Kidney (tissue), 14 donors: ENCODE results near the gene DENND4C. TPM values are rescaled to one million over a fixed set of nuclear protein-coding genes. Genes with fewer than 3 reads are reported as not detected.

Experiments used
- DNase-seq, 5 donors: peaks; one replicate each; pipeline ENCODE4 v3.0.0-alpha.2; 2013 to 2020
- FAIRE-seq: peaks from 2 replicates; lab custom pipeline; 2012; peaks lifted over from hg19 to GRCh38; lab: Jason Lieb, UNC
- H3K27ac ChIP-seq, 2 donors: one replicate each; pipeline ENCODE4 v1.7.0; 2013; ENCODE audit warnings: low read depth in 2 of 2, low read length in 2 of 2, inconsistent platforms in 1 of 2
- H3K27me3 ChIP-seq: one replicate; pipeline ENCODE4 v1.7.1; 2013; ENCODE audit warnings: low read length, inconsistent platforms; ENCODE audit not compliant: control insufficient read depth, insufficient read depth
- H3K36me3 ChIP-seq, 3 donors: one replicate each; pipeline versions ENCODE4 v1.7.0 to v1.7.1; 2013; ENCODE audit warnings: low read length in 3 of 3, control low read depth in 1 of 3, inconsistent platforms in 1 of 3; ENCODE audit not compliant: insufficient read depth in 3 of 3, control insufficient read depth in 2 of 3
- H3K4me1 ChIP-seq, 3 donors: one replicate each; pipeline versions ENCODE4 v1.7.0 to v1.7.1; 2013; ENCODE audit warnings: low read length in 3 of 3, inconsistent platforms in 1 of 3, low read depth in 1 of 3; ENCODE audit not compliant: control insufficient read depth in 2 of 3, insufficient read depth in 2 of 3
- H3K4me3 ChIP-seq, 3 donors: one replicate each; pipeline versions ENCODE4 v1.7.0 to v1.8.1; 2013; ENCODE audit warnings: low read length in 3 of 3, control low read depth in 1 of 3, inconsistent platforms in 1 of 3
- H3K9ac ChIP-seq, 3 donors: one replicate each; pipeline versions ENCODE4 v1.7.0 to v1.7.1; 2013; ENCODE audit warnings: low read length in 3 of 3, control low read depth in 1 of 3, inconsistent platforms in 1 of 3
- H3K9me3 ChIP-seq, 3 donors: one replicate each; pipeline versions ENCODE4 v1.7.0 to v1.7.1; 2013; ENCODE audit warnings: low read length in 3 of 3, control low read depth in 1 of 3, inconsistent platforms in 1 of 3; ENCODE audit not compliant: control insufficient read depth in 2 of 3, insufficient read depth in 1 of 3
- intact Hi-C: fragments of 100-400 bp; cut with DNase I; formaldehyde crosslinking; loops from one replicate; pipeline ENCODE4 v1.11.1; 2022
- polyA plus RNA-seq: library from polyadenylated mRNA; stranded (reverse); fragments of 350-450 nt; fragmentation: Illumina TruSeq; extraction: RNeasy Lipid Tissue Mini Kit (QIAGEN cat#74804); gene quantifications from one replicate; pipeline ENCODE4 v1.2.3, GENCODE V29; 2014; ENCODE audit warnings: low read depth, low replicate concordance; ENCODE audit not compliant: insufficient read depth
- total RNA-seq: library from RNA; stranded (reverse); fragmentation: NEBNext Ultra II Directional; extraction: Animal tissue kit (Norgen Biotek cat#: 25700); gene quantifications from one replicate; pipeline ENCODE4 v1.2.1, GENCODE V29; 2021
- TF ChIP-seq, protein P1 (sequence below): IDR thresholded peaks from 3 replicates; pipeline ENCODE4 v1.5.1; 2012; ENCODE audit warnings: mild to moderate bottlenecking, moderate library complexity, borderline replicate concordance; ENCODE audit not compliant: insufficient read depth; ENCODE audit errors: extremely low read depth
- donor health status: control.
- donor health status: control.
- donor health status: control.
- donor health status: control.
- donor health status: control.
- donor health status: DM: yes; HTN: yes; CAD: no.
- donor health status: Normal renal cell carcinoma (clear cell type).

Gene DENND4C
- total and polyA plus RNA-seq, 2 donors from 2014 or later, result 6.2 to 59.5 TPM

DNA sequence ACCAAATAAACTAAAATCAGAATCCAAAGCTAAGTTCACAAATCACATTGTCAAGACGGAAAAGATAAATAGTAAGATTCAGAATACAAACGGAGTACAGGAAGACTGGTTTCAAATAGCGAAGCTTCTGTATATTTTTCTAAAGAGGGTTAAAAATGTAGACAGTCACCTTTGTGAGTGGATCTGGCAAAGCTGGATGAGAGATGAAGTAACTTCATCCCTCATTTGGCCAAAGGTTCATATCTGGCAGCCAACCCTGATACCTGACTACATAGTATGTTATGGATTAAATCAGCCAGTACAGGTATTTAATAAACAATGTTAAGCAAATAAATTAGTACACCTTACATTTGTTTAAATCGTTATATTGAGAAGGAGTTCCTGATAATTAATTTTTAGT lies 21.3 kb upstream of the DENND4C start:
- Histone ChIP-seq H3K9me3 (no peaks in the 10 kb centered on the region), H3K36me3 (no peaks in the 10 kb centered on the region), H3K4me1 (no peaks in the 10 kb centered on the region), H3K27me3 (no peaks in the 10 kb centered on the region), H3K9ac (no peak overlapping the region), H3K4me3 (no peak overlapping the region), H3K27ac (no peak overlapping the region)
- intact Hi-C loops, result no loop called here
- TF ChIP-seq, protein P1, sequence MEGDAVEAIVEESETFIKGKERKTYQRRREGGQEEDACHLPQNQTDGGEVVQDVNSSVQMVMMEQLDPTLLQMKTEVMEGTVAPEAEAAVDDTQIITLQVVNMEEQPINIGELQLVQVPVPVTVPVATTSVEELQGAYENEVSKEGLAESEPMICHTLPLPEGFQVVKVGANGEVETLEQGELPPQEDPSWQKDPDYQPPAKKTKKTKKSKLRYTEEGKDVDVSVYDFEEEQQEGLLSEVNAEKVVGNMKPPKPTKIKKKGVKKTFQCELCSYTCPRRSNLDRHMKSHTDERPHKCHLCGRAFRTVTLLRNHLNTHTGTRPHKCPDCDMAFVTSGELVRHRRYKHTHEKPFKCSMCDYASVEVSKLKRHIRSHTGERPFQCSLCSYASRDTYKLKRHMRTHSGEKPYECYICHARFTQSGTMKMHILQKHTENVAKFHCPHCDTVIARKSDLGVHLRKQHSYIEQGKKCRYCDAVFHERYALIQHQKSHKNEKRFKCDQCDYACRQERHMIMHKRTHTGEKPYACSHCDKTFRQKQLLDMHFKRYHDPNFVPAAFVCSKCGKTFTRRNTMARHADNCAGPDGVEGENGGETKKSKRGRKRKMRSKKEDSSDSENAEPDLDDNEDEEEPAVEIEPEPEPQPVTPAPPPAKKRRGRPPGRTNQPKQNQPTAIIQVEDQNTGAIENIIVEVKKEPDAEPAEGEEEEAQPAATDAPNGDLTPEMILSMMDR, result no peak
- DNase-seq (no peak), FAIRE-seq (no peak)

DNA sequence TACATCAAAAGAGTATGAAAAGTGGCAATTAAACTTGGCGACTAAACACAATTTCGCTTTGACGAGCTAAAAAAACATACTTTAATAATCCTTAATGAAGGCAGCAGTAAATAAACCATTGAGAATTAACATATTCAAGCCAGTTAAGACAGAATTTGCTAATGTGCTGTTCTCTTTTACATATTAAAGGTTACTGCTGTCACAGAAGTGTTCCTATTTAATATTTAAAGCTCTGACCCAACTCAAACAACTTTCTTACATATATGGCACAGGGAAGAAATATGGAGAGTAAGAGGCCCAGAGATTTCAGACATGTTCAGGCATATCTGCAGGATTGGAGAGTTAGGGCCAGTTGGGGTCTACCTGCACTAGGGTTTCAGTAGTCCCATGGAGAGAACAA lies 16.7 kb upstream of the DENND4C start:
- Histone ChIP-seq H3K27me3 (no peaks in the 10 kb centered on the region), H3K9ac (no peak overlapping the region), H3K9me3 (no peaks in the 10 kb centered on the region), H3K4me1 (no peaks in the 10 kb centered on the region), H3K4me3 (no peak overlapping the region), H3K36me3 (no peaks in the 10 kb centered on the region), H3K27ac (no peak overlapping the region)
- DNase-seq, result no peak
- FAIRE-seq, result no peak
- TF ChIP-seq, protein P1, result no peak
- intact Hi-C loops, result no loop called here

DNA sequence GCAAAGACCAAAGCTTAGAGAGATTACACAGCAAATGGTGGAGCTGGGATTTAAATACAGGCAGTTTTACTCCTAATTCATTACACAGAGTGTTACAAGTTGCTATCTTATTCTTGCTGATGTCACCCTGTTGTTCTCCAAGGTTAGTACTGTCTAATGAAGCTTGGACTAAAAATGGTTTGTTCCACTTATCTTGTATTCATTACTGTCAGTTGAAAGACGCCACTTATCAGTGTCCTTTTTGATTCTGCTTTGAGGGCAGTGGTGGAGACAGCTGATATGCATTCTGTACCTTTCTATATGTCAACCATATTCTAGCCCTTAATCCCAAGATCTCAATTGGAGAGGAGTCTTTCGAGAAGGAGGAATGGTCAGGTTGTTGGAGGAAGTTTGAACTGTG lies 14.0 kb upstream of the DENND4C start:
- H3K27ac ChIP-seq, result no peak overlapping the region
- H3K36me3 ChIP-seq, result no peaks in the 10 kb centered on the region
- DNase-seq, result no peak
- H3K4me3 ChIP-seq, result no peak overlapping the region
- FAIRE-seq, result no peak
- intact Hi-C loops, result no loop called here
- H3K9ac ChIP-seq, result no peak overlapping the region
- TF ChIP-seq, protein P1, result no peak
- H3K27me3 ChIP-seq, result no peaks in the 10 kb centered on the region
- no peaks in the 10 kb centered on the region for H3K4me1 ChIP-seq
- no peaks in the 10 kb centered on the region for H3K9me3 ChIP-seq

DNA sequence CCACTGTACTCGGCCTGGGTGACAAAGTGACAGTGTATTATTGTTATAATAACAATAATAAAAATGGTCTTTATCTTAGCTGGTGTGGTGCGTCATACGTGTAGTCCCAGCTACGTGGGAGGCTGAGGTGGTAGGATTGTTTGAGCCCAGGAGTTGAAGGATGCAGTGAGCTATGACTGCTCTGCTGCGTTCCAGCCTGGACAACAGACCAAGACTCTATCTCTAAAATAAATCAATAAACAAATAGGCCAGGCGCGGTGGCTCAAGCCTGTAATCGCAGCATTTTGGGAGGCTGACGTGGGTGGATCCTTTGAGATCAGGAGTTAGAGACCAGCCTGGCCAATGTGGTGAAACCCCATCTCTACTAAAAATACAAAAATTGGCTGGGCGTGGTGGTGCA lies 9.2 kb upstream of the DENND4C start:
- H3K27ac ChIP-seq, result no peak overlapping the region
- FAIRE-seq, result no peak
- intact Hi-C loops, result no loop called here

More for the DNA sequence above, 9.2 kb upstream of the DENND4C start:
- DNase-seq, result no peak
- H3K9ac ChIP-seq, result no peak overlapping the region
- no peaks in the 10 kb centered on the region for H3K4me1 ChIP-seq
- H3K36me3 ChIP-seq, result no peaks in the 10 kb centered on the region
- no peaks in the 10 kb centered on the region for H3K27me3 ChIP-seq
- H3K9me3 ChIP-seq, result no peaks in the 10 kb centered on the region
- H3K4me3 ChIP-seq, result no peak overlapping the region
- TF ChIP-seq, protein P1, result no peak
